ENCODE measurements around the gene BDKRB1. TPM values are rescaled to one million over a fixed set of nuclear protein-coding genes. Genes with fewer than 3 reads are reported as not detected.

Gene BDKRB1
- total RNA-seq, 1 donor from 2014 or later, result not detected

DNA sequence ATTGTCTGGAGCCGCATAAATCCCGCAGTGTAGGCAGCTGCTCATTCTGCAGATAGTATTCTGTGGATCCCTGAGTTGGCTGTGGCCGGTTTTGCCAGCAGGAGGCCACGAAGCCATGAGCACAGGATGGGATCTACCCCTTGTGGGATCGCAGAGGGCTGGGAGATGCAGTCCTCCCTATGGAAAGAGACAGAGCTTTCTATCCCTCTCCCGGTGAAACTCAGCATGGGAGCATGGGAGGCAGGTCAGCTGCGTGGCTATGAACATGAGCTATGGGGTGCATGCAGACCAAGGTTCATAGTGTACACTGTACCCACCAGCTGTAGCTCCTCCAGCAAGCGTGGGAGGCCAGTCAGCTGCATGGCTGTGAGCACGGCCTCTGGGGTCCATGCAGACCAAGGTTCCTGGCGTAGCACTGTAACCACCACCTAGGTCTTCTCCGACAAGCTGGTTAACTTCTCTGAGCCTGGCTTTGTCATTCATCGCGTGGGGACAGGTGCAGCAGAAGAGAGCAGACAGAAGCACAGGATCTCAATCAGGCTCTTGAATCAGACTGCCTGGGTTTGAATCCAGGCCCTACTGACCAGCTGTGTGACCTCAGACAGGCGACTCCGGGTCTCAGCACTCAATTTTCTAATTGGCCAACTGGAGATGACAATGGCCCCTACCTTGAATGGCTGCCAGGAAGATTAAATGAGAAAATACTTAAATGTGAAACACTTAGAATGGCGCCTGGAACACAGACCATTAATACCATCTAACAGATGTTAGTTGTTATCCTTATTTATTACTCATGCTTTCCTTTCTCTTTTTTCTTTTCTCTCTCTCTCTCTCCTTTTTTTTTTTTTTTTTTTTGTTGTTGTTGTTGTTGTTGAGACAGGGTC is 6.0 kb downstream of the BDKRB1 start:
- intact Hi-C loops (cut with DNase I), result no loop called here
- H3K36me3 ChIP-seq, result no peaks in the 10 kb centered on the region
- H3K4me3 ChIP-seq, result no peak overlapping the region
- no peaks in the 10 kb centered on the region for H3K4me1 ChIP-seq
- H3K27ac ChIP-seq, result no peak overlapping the region
- H3K9me3 ChIP-seq, result peaks cover 0 to 5% of the 10 kb centered on the region in 2 donors
- no peaks in the 10 kb centered on the region for H3K27me3 ChIP-seq
- no peak for DNase-seq (ENCODE audit: low spot score in 2 of 2)
- TF ChIP-seq, protein P1, sequence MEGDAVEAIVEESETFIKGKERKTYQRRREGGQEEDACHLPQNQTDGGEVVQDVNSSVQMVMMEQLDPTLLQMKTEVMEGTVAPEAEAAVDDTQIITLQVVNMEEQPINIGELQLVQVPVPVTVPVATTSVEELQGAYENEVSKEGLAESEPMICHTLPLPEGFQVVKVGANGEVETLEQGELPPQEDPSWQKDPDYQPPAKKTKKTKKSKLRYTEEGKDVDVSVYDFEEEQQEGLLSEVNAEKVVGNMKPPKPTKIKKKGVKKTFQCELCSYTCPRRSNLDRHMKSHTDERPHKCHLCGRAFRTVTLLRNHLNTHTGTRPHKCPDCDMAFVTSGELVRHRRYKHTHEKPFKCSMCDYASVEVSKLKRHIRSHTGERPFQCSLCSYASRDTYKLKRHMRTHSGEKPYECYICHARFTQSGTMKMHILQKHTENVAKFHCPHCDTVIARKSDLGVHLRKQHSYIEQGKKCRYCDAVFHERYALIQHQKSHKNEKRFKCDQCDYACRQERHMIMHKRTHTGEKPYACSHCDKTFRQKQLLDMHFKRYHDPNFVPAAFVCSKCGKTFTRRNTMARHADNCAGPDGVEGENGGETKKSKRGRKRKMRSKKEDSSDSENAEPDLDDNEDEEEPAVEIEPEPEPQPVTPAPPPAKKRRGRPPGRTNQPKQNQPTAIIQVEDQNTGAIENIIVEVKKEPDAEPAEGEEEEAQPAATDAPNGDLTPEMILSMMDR (IDR thresholded peaks at IDR 0.05), result no peak

DNA sequence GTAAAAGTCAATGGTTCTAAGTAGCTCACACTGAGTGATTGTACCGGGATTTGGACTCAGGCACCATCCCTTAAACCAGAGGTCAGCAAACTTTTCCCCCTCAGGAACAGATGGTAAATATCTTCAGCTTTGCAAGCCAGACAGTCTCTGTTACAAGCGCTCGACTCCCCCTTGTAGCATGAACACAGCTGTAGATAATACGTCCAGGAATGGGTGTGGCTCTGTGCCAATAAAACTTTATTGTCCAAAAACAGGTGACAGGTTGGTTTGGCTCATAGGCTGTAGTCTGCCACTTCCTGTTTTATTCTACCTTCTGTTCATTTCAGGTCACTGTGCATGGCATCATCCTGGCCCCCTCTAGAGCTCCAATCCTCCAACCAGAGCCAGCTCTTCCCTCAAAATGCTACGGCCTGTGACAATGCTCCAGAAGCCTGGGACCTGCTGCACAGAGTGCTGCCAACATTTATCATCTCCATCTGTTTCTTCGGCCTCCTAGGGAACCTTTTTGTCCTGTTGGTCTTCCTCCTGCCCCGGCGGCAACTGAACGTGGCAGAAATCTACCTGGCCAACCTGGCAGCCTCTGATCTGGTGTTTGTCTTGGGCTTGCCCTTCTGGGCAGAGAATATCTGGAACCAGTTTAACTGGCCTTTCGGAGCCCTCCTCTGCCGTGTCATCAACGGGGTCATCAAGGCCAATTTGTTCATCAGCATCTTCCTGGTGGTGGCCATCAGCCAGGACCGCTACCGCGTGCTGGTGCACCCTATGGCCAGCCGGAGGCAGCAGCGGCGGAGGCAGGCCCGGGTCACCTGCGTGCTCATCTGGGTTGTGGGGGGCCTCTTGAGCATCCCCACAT is 7.6 kb downstream of the BDKRB1 start:
- Histone ChIP-seq H3K4me1 (no peaks in the 10 kb centered on the region), H3K9me3 (peaks cover 0 to 5% of the 10 kb centered on the region in 2 donors), H3K27me3 (no peaks in the 10 kb centered on the region), H3K27ac (no peak overlapping the region), H3K36me3 (no peaks in the 10 kb centered on the region), H3K4me3 (no peak overlapping the region)
- intact Hi-C loops (cut with DNase I), result no loop called here
- TF ChIP-seq, protein P1 (IDR thresholded peaks at IDR 0.05), result no peak
- no peak for DNase-seq (ENCODE audit: low spot score in 2 of 2)

DNA sequence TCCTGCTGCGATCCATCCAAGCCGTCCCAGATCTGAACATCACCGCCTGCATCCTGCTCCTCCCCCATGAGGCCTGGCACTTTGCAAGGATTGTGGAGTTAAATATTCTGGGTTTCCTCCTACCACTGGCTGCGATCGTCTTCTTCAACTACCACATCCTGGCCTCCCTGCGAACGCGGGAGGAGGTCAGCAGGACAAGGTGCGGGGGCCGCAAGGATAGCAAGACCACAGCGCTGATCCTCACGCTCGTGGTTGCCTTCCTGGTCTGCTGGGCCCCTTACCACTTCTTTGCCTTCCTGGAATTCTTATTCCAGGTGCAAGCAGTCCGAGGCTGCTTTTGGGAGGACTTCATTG is 8.2 kb downstream of the BDKRB1 start:
- Histone ChIP-seq H3K4me1 (no peaks in the 10 kb centered on the region), H3K27me3 (no peaks in the 10 kb centered on the region), H3K9me3 (peaks cover 0 to 5% of the 10 kb centered on the region in 2 donors), H3K36me3 (no peaks in the 10 kb centered on the region), H3K4me3 (no peak overlapping the region), H3K27ac (no peak overlapping the region)
- intact Hi-C loops (cut with DNase I), result no loop called here
- TF ChIP-seq, protein P1 (IDR thresholded peaks at IDR 0.05), result no peak
- DNase-seq (ENCODE audit: low spot score in 2 of 2), result no peak

DNA sequence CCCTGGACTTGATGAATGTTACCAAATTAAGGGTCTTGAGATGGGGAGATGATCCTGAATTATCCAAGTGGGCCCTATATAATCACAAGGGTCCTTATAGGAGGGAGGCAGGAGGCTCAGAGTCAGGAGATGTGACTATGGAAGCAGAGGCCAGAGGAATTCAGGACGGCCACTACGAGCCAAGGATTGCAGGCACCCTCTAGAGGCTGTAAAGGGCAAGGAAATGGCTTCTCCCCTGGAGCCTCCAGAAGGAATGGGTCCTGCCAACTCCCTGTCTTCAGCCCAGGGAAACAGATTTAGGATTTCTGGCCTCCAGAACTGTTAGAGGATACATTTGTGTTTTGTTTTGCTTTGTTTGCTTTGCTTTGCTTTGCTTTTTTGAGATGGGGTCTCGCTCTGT is 8.8 kb downstream of the BDKRB1 start:
- Histone ChIP-seq H3K36me3 (no peaks in the 10 kb centered on the region), H3K9me3 (no peaks in the 10 kb centered on the region), H3K27ac (no peak overlapping the region), H3K4me3 (no peak overlapping the region), H3K4me1 (no peaks in the 10 kb centered on the region), H3K27me3 (no peaks in the 10 kb centered on the region)
- no peak for DNase-seq (ENCODE audit: low spot score in 2 of 2)
- TF ChIP-seq, protein P1 (IDR thresholded peaks at IDR 0.05), result no peak
- intact Hi-C loops (cut with DNase I), result no loop called here

DNA sequence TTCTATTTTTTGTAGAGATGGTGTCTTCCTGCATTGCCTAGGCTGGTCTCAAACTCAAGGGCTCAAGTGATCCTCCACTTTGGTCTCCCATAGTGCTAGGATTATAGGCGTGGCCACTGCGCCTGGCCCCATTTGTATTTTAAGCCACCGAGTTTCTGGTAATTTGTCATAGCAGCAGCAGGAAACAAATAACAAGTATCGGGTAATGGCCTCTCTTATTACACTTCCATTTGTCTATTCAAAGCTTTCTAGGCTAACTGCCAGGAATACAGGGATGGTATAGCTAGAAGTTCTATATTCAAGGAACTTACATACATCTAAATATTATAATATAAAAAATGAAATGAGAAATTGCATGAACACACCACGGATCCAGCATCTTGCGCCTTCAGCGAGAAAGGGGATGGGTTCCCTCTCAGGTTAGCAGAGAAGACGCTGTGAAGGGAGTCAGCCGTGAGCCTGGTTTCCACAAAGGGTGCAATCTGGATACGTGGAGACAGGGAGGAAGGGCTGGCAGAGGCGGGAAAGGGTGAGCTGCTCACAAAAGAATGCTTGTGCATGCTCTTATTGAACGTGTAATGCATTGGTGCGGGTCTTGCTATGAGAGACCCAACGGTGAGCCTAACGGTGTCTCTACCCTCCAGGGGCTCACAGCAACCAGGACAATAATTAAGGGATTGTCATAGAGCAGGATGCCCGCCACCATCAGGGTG is 9.5 kb downstream of the BDKRB1 start:
- TF ChIP-seq, protein P1 (IDR thresholded peaks at IDR 0.05), result no peak
- DNase-seq (ENCODE audit: low spot score in 2 of 2), result no peak
- intact Hi-C loops (cut with DNase I), result no loop called here

More for the DNA sequence above, 9.5 kb downstream of the BDKRB1 start:
- Histone ChIP-seq H3K27ac (no peak overlapping the region), H3K27me3 (no peaks in the 10 kb centered on the region), H3K4me3 (no peak overlapping the region), H3K4me1 (no peaks in the 10 kb centered on the region), H3K9me3 (no peaks in the 10 kb centered on the region), H3K36me3 (no peaks in the 10 kb centered on the region)

Data from ascending aorta (tissue), 2 donors.